IMR-90 (cell line): Measurements from ENCODE around the gene C1orf116. TPM values are rescaled to one million over a fixed set of nuclear protein-coding genes. Genes with fewer than 3 reads are reported as not detected.

ENCODE experiments used
- ATAC-seq: fragments of 200-7000 bp; cut with Tn5 transposase; 2 replicates; pipeline ENCODE4 v1.9.1; 2020; ENCODE audit warnings: low read depth, mild to moderate bottlenecking, moderate library complexity
- BruUV-seq: library from RNA; stranded (reverse); fragments of 400-500 nt; replicated peaks from 2 replicates; lab custom pipeline; 2021; lab: Mats Ljungman, UMichigan
- CTCF ChIA-PET: fragments of 300-600 bp; formaldehyde crosslinking; extraction: SDS; loops from one replicate; lab custom pipeline; 2021; ENCODE audit warnings: antibody characterized with exemption; lab: Yijun Ruan, JAX
- POLR2A ChIA-PET: fragments of 300-600 bp; sonication (Branson Sonifier 250); formaldehyde crosslinking; loops from one replicate; lab custom pipeline; 2022; ENCODE audit warnings: antibody characterized with exemption; ENCODE audit not compliant: unreplicated experiment; lab: Charles Lee
- DNase-seq: peaks from one replicate; pipeline ENCODE4 v3.0.0; 2013
- H2AFZ ChIP-seq: replicated peaks from 2 replicates; pipeline ENCODE3; 2013; ENCODE audit warnings: low read length, mild to moderate bottlenecking; ENCODE audit not compliant: poor library complexity
- H2AK5ac ChIP-seq: 2 replicates; pipeline ENCODE4 v1.6.1; 2013; ENCODE audit warnings: low read depth, low read length, inconsistent platforms
- H2AK9ac ChIP-seq: replicated peaks from 2 replicates; pipeline ENCODE3; 2013; ENCODE audit warnings: mild to moderate bottlenecking, low read depth, low read length, moderate library complexity; ENCODE audit not compliant: poor library complexity
- H2BK120ac ChIP-seq: 2 replicates; pipeline ENCODE4 v1.6.1; 2013; ENCODE audit warnings: low read depth, low read length, inconsistent platforms
- H2BK15ac ChIP-seq: 3 replicates; pipeline ENCODE4 v1.6.1; 2013; ENCODE audit warnings: low read depth, low read length, inconsistent platforms
- H2BK20ac ChIP-seq: 2 replicates; pipeline ENCODE4 v1.6.1; 2013; ENCODE audit warnings: low read depth, mild to moderate bottlenecking, inconsistent platforms, low read length, moderate library complexity
- H2BK5ac ChIP-seq: 2 replicates; pipeline ENCODE4 v1.6.1; 2013; ENCODE audit warnings: mild to moderate bottlenecking, low read depth, low read length, inconsistent platforms; ENCODE audit not compliant: poor library complexity, severe bottlenecking
- H3K14ac ChIP-seq: replicated peaks from 2 replicates; pipeline ENCODE4 v1.6.1; 2013; ENCODE audit warnings: low read depth, low read length, inconsistent platforms
- H3K18ac ChIP-seq: 2 replicates; pipeline ENCODE4 v1.6.1; 2013; ENCODE audit warnings: low read depth, low read length, control low read depth
- H3K23ac ChIP-seq: 2 replicates; pipeline ENCODE4 v1.6.1; 2013; ENCODE audit warnings: low read depth, low read length, inconsistent platforms
- H3K27ac ChIP-seq: 2 replicates; pipeline ENCODE4 v1.5.1; 2013; ENCODE audit warnings: mild to moderate bottlenecking, control low read depth, low read length; ENCODE audit not compliant: insufficient read depth
- H3K27me3 ChIP-seq: 2 replicates; pipeline ENCODE4 v1.6.1; 2013; ENCODE audit warnings: low read length; ENCODE audit not compliant: control insufficient read depth, insufficient read depth
- H3K36me3 ChIP-seq: 2 replicates; pipeline ENCODE4 v1.6.1; 2013; ENCODE audit warnings: low read length, mixed read lengths; ENCODE audit not compliant: control insufficient read depth, insufficient read depth
- H3K4ac ChIP-seq: 2 replicates; pipeline ENCODE4 v1.6.1; 2013; ENCODE audit warnings: low read depth, low read length, inconsistent platforms
- H3K4me1 ChIP-seq: 2 replicates; pipeline ENCODE4 v1.6.1; 2013; ENCODE audit warnings: low read length, mixed read lengths; ENCODE audit not compliant: control insufficient read depth, insufficient read depth
- H3K4me2 ChIP-seq: 2 replicates; pipeline ENCODE4 v1.6.1; 2013; ENCODE audit warnings: low read depth, mild to moderate bottlenecking, control low read depth, low read length, moderate library complexity
- H3K4me3 ChIP-seq: 2 replicates; pipeline ENCODE4 v1.5.1; 2013; ENCODE audit warnings: low read depth, mild to moderate bottlenecking, control low read depth, low read length, moderate library complexity; ENCODE audit not compliant: insufficient read depth
- H3K56ac ChIP-seq: 2 replicates; pipeline ENCODE4 v1.6.1; 2013; ENCODE audit warnings: low read length, inconsistent platforms; ENCODE audit not compliant: insufficient read depth; ENCODE audit errors: extremely low read depth
- H3K79me1 ChIP-seq, 2 experiments: 2 replicates each; pipeline ENCODE4 v1.6.1; 2013; ENCODE audit warnings: low read length in 2 of 2, inconsistent platforms in 1 of 2, low read depth in 1 of 2
- H3K9ac ChIP-seq: 2 replicates; pipeline ENCODE4 v1.6.1; 2013; ENCODE audit warnings: low read depth, low read length, control low read depth
- H3K9me1 ChIP-seq: 2 replicates; pipeline ENCODE4 v1.6.1; 2013; ENCODE audit warnings: low read length, inconsistent platforms; ENCODE audit not compliant: insufficient read depth
- H3K9me3 ChIP-seq: 2 replicates; pipeline ENCODE4 v1.6.1; 2013; ENCODE audit warnings: low read length; ENCODE audit not compliant: control insufficient read depth, insufficient read depth
- H4K20me1 ChIP-seq: 2 replicates; pipeline ENCODE4 v1.6.1; 2013; ENCODE audit warnings: low read length, inconsistent platforms; ENCODE audit not compliant: insufficient read depth
- H4K5ac ChIP-seq: 2 replicates; pipeline ENCODE4 v1.6.1; 2013; ENCODE audit warnings: mild to moderate bottlenecking, low read depth, low read length, control low read depth
- H4K8ac ChIP-seq, 2 experiments: 2 replicates each; pipeline ENCODE4 v1.6.1; 2013; ENCODE audit warnings: low read depth in 2 of 2, low read length in 2 of 2, control low read depth in 1 of 2, inconsistent platforms in 1 of 2
- H4K91ac ChIP-seq: 2 replicates; pipeline ENCODE4 v1.6.1; 2013; ENCODE audit warnings: low read depth, low read length, inconsistent platforms; ENCODE audit not compliant: insufficient read depth
- BHLHE40 ChIP-seq: fragments of 150-350 bp; IDR thresholded peaks from 2 replicates; pipeline ENCODE4 v1.6.1; 2016; ENCODE audit warnings: mild to moderate bottlenecking, low read depth, low read length
- CEBPB ChIP-seq: IDR thresholded peaks from 2 replicates; pipeline ENCODE4 v1.6.1; 2012; ENCODE audit warnings: low read depth, low read length, improper control_type of control experiment
- CHD1 ChIP-seq: IDR thresholded peaks from 2 replicates; pipeline ENCODE4 v1.6.1; 2012; ENCODE audit warnings: low read depth, low read length, improper control_type of control experiment
- CTCF ChIP-seq: conservative IDR thresholded peaks from 2 replicates; pipeline ENCODE4 v1.5.1; 2012; ENCODE audit warnings: mild to moderate bottlenecking, low read depth, low read length, improper control_type of control experiment
- ELK1 ChIP-seq: fragments of 150-350 bp; IDR thresholded peaks from 2 replicates; pipeline ENCODE4 v1.6.1; 2016; ENCODE audit warnings: low read depth, mild to moderate bottlenecking, low read length, moderate library complexity, borderline replicate concordance
- FOS ChIP-seq: fragments of 150-350 bp; IDR thresholded peaks from 2 replicates; pipeline ENCODE4 v1.6.1; 2016; ENCODE audit warnings: low read depth, low read length
- MAFK ChIP-seq: IDR thresholded peaks from 2 replicates; pipeline ENCODE4 v1.6.1; 2012; ENCODE audit warnings: low read depth, low read length, improper control_type of control experiment
- MAZ ChIP-seq: IDR thresholded peaks from 2 replicates; pipeline ENCODE4 v1.6.1; 2012; ENCODE audit warnings: low read depth, mild to moderate bottlenecking, low read length, improper control_type of control experiment, moderate library complexity, borderline replicate concordance
- MXI1 ChIP-seq: IDR thresholded peaks from 2 replicates; pipeline ENCODE4 v1.6.1; 2012; ENCODE audit warnings: low read depth, mild to moderate bottlenecking, low read length, moderate library complexity, borderline replicate concordance
- NFE2L2 ChIP-seq: fragments of 150-350 bp; IDR thresholded peaks from 2 replicates; pipeline ENCODE4 v1.6.1; 2016; ENCODE audit warnings: low read depth, mild to moderate bottlenecking, low read length
- POLR2A ChIP-seq: IDR thresholded peaks from 2 replicates; pipeline ENCODE4 v1.6.1; 2012; ENCODE audit warnings: mild to moderate bottlenecking, low read depth, low read length
- RAD21 ChIP-seq: IDR thresholded peaks from 2 replicates; pipeline ENCODE4 v1.6.1; 2012; ENCODE audit warnings: low read length, improper control_type of control experiment
- RCOR1 ChIP-seq: IDR thresholded peaks from 2 replicates; pipeline ENCODE4 v1.6.1; 2012; ENCODE audit warnings: mild to moderate bottlenecking, low read length, improper control_type of control experiment; ENCODE audit not compliant: insufficient replicate concordance
- RFX5 ChIP-seq: IDR thresholded peaks from 2 replicates; pipeline ENCODE4 v1.8.0; 2012; ENCODE audit warnings: low read depth, mild to moderate bottlenecking, low read length, moderate library complexity
- SMC3 ChIP-seq: fragments of 150-350 bp; IDR thresholded peaks from 2 replicates; pipeline ENCODE4 v1.6.1; 2016; ENCODE audit warnings: low read depth, mild to moderate bottlenecking, antibody characterized with exemption, low read length, moderate library complexity
- WGBS, 2 experiments: methylation state at CpG; one replicate each; pipeline versions ENCODE4 v1.1.5 to v1.1.7; 2013; ENCODE audit warnings: missing lambda C conversion rate in 2 of 2; ENCODE audit not compliant: insufficient read length in 1 of 2; ENCODE audit errors: extremely low coverage in 2 of 2; 5-methylcytosine and 5-hydroxymethylcytosine counted together
- dilution Hi-C: fragments of 300-500 bp; cut with HindIII; formaldehyde crosslinking; loops from one replicate; pipeline ENCODE4 v1.14.3; 2018; ENCODE audit warnings: low sequenced_read_pairs; ENCODE audit not compliant: unreplicated experiment
- in situ Hi-C: fragments of 300-500 bp; cut with MboI; formaldehyde crosslinking; loops from 3 replicates; pipeline ENCODE4 v1.14.3; 2019; ENCODE audit warnings: low sequenced_read_pairs, inconsistent platforms, mixed read lengths
- intact Hi-C: fragments of 100-400 bp; cut with micrococcal nuclease; formaldehyde crosslinking; loops from 2 replicates; pipeline ENCODE4 v1.10.0; 2022
- polyA plus RNA-seq, 3 experiments: library from polyadenylated mRNA; depleted of rRNA; stranded (reverse); fragments of >200 nt; gene quantifications; 2 replicates each; pipeline ENCODE4 v1.2.3, GENCODE V29; 2012; ENCODE audit warnings: low replicate concordance in 1 of 3
- total RNA-seq: library from RNA; depleted of rRNA; stranded (reverse); fragments of >200 nt; gene quantifications from 2 replicates; pipeline ENCODE4 v1.2.3, GENCODE V29; 2012
- TF ChIP-seq, protein P1 (sequence below): fragments of 150-350 bp; IDR thresholded peaks from 2 replicates; pipeline ENCODE4 v1.6.1; 2017; ENCODE audit warnings: mild to moderate bottlenecking, antibody characterized with exemption, low read length, low read depth

Gene C1orf116
- total and polyA plus RNA-seq, 2 of the 4 experiments (the other 2 are of a cell fraction): under 0.01 to 0.03 TPM

DNA sequence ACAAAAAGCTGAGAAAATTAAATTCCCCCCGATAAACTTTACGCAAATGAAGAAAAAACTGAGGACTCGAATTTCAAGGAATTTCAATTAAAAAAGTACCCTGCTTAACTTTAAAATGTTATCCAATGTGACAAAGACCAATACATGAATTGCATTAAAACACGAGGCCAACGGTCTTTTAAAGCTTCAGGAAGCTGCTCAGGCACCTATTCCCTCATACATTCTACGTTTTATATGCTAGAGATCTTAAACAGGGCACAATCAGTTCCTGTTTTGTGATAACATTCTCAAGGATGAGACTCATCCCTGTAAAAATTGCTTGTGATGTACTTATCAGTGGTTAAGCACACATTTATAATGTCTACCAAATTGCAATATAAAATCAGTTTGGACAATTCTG is 15.5 kb upstream of the C1orf116 start:
- Histone ChIP-seq H2AK5ac (no peak overlapping the region), H2BK5ac (no peak overlapping the region), H3K14ac (no peak overlapping the region), H2BK120ac (no peak overlapping the region), H4K20me1 (peaks cover 10% of the 10 kb centered on the region; the same call in 1 of the 2 replicates), H3K56ac (no peak overlapping the region), H3K9me1 (peaks cover 7% of the 10 kb centered on the region), H3K27ac (no peak overlapping the region), H3K27me3 (no peaks in the 10 kb centered on the region), H3K4me2 (no peak overlapping the region), H3K4me1 (peaks cover 4% of the 10 kb centered on the region; the same call in 1 of the 2 replicates), H4K8ac (no peak overlapping the region), H3K23ac (no peak overlapping the region), H3K4me3 (no peak overlapping the region), H2AK9ac (no peak overlapping the region), H3K18ac (no peak overlapping the region), H3K9me3 (no peaks in the 10 kb centered on the region), H4K5ac (no peak overlapping the region), H3K9ac (no peak overlapping the region), H3K36me3 (peaks cover 7% of the 10 kb centered on the region), H2AFZ (no peak overlapping the region), H3K4ac (no peak overlapping the region), H2BK15ac (no peak overlapping the region), H2BK20ac (no peak overlapping the region), H4K91ac (no peak overlapping the region), H3K79me1 (peaks cover 13 to 34% of the 10 kb centered on the region in 2 experiments)
- no peak for ATAC-seq
- intact Hi-C loops: no loop called here
- TF ChIP-seq MAZ (no peak), CTCF (no peak), NFE2L2 (no peak), BHLHE40 (no peak), MAFK (no peak), CHD1 (no peak), POLR2A (no peak), SMC3 (no peak), RAD21 (no peak), FOS (no peak), RCOR1 (no peak), CEBPB (no peak), RFX5 (no peak), ELK1 (no peak), MXI1 (no peak)
- TF ChIP-seq, protein P1, sequence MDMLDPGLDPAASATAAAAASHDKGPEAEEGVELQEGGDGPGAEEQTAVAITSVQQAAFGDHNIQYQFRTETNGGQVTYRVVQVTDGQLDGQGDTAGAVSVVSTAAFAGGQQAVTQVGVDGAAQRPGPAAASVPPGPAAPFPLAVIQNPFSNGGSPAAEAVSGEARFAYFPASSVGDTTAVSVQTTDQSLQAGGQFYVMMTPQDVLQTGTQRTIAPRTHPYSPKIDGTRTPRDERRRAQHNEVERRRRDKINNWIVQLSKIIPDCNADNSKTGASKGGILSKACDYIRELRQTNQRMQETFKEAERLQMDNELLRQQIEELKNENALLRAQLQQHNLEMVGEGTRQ: no peak
- dilution Hi-C loops: no loop called here
- no TSS peak for BruUV-seq
- in situ Hi-C loops: no loop called here
- WGBS, 2 experiments: no CpG with 5 or more reads among the region's 6 CpGs
- POLR2A ChIA-PET: no interaction called here
- no peak for DNase-seq
- CTCF ChIA-PET: no interaction called here
